Caco-2 (cell line): ENCODE measurements around the gene NIF3L1. TPM values are rescaled to one million over a fixed set of nuclear protein-coding genes. Genes with fewer than 3 reads are reported as not detected.

Source experiments
- BruUV-seq: library from RNA; stranded (reverse); fragments of 400-500 nt; replicated peaks from 2 replicates; lab custom pipeline; 2021; lab: Mats Ljungman, UMichigan
- CTCF ChIA-PET: fragments of 300-600 bp; sonication (Branson Sonifier 250); formaldehyde crosslinking; loops from one replicate; lab custom pipeline; 2022; ENCODE audit warnings: antibody characterized with exemption; lab: Charles Lee
- POLR2A ChIA-PET: fragments of 300-600 bp; sonication (Branson Sonifier 250); formaldehyde crosslinking; loops from one replicate; lab custom pipeline; 2022; ENCODE audit warnings: antibody characterized with exemption; lab: Charles Lee
- DNase-seq, 2 experiments: peaks; one replicate each; pipeline versions ENCODE4 v3.0.0 to v3.0.0-alpha.2; 2020 to 2022
- H3K27me3 ChIP-seq: replicated peaks from 2 replicates; pipeline ENCODE4 v1.6.0; 2011; ENCODE audit warnings: low read length; ENCODE audit not compliant: control insufficient read depth, insufficient read depth
- H3K36me3 ChIP-seq: 2 replicates; pipeline ENCODE4 v1.5.1; 2011; ENCODE audit warnings: low read length; ENCODE audit not compliant: control insufficient read depth, insufficient read depth
- H3K4me1 ChIP-seq: fragments of 250-450 bp; sonication (Bioruptor Pico); 2 replicates; pipeline ENCODE4 v1.5.1; 2020; ENCODE audit warnings: mild to moderate bottlenecking
- H3K4me3 ChIP-seq: 2 replicates; pipeline ENCODE4 v1.5.1; 2011; ENCODE audit warnings: low read depth, mild to moderate bottlenecking, control low read depth, low read length
- H3K9me3 ChIP-seq: fragments of 250-450 bp; sonication (Bioruptor Pico); 2 replicates; pipeline ENCODE4 v1.5.1; 2020; ENCODE audit warnings: mild to moderate bottlenecking, moderate library complexity
- H3K27ac Mint-ChIP-seq: one replicate; pipeline ENCODE4 v1.8.0; 2022; ENCODE audit warnings: mixed read lengths; ENCODE audit not compliant: unreplicated experiment
- H3K27me3 Mint-ChIP-seq: one replicate; pipeline ENCODE4 v1.8.0; 2022; ENCODE audit warnings: mixed read lengths; ENCODE audit not compliant: insufficient read depth, unreplicated experiment
- H3K36me3 Mint-ChIP-seq: one replicate; pipeline ENCODE4 v1.8.0; 2022; ENCODE audit warnings: mild to moderate bottlenecking, mixed read lengths; ENCODE audit not compliant: insufficient read depth, unreplicated experiment
- H3K4me1 Mint-ChIP-seq: one replicate; pipeline ENCODE4 v1.8.0; 2022; ENCODE audit warnings: low read depth, mixed read lengths; ENCODE audit not compliant: unreplicated experiment
- H3K4me3 Mint-ChIP-seq: one replicate; pipeline ENCODE4 v1.8.0; 2022; ENCODE audit warnings: mild to moderate bottlenecking, moderate library complexity, mixed read lengths; ENCODE audit not compliant: unreplicated experiment
- H3K9me3 Mint-ChIP-seq: one replicate; pipeline ENCODE4 v1.8.0; 2022; ENCODE audit warnings: mixed read lengths; ENCODE audit not compliant: unreplicated experiment
- CTCF ChIP-seq, 2 experiments: fragments of 200-600 bp in 1 of 2; IDR thresholded peaks; 1 replicate in 1 of 2; 2 replicates in 1 of 2; pipeline versions ENCODE4 v1.5.1 to v1.8.0; 2011 to 2022; ENCODE audit warnings: antibody characterized with exemption in 1 of 2, control low read depth in 1 of 2, inconsistent platforms in 1 of 2, low read depth in 1 of 2, low read length in 1 of 2, mild to moderate bottlenecking in 1 of 2, moderate library complexity in 1 of 2; ENCODE audit not compliant: insufficient read depth in 1 of 2, severe bottlenecking in 1 of 2, unreplicated experiment in 1 of 2
- intact Hi-C: fragments of 100-400 bp; cut with micrococcal nuclease; formaldehyde crosslinking; loops from one replicate; pipeline ENCODE4 v1.10.0; 2022; ENCODE audit not compliant: unreplicated experiment
- total RNA-seq: library from RNA; stranded (reverse); gene quantifications from 2 replicates; pipeline ENCODE4 v1.2.3, GENCODE V29; 2022

The NIF3L1 gene
- total RNA-seq, 1 experiment from 2014 or later = 49.7 TPM

GRCh38 chr2:200930947-200931626 lies 41.9 kb downstream of the NIF3L1 start:
- DNase-seq = no peak
- intact Hi-C loops = no loop called here
- peaks cover 4% of the 10 kb centered on the region for H3K36me3 ChIP-seq

GRCh38 chr2:200939832-200940231 lies 50.7 kb downstream of the NIF3L1 start:
- Mint-ChIP-seq H3K9me3 (no peaks in the 10 kb centered on the region), H3K4me3 (no peak overlapping the region), H3K36me3 (peaks cover 75% of the 10 kb centered on the region), H3K27me3 (no peaks in the 10 kb centered on the region), H3K4me1 (peaks cover 7% of the 10 kb centered on the region), H3K27ac (no peak overlapping the region)
- no peak for DNase-seq
- no peaks in the 10 kb centered on the region for H3K9me3 ChIP-seq
- ChIA-PET CTCF (interaction anchor here (1.0 kb wide), 1 partner anchor 32 kb away, joined by 4 read pairs; no protein-coding TSS in a partner anchor), POLR2A (no interaction called here)
- intact Hi-C loops = no loop called here
- no peaks in the 10 kb centered on the region for H3K27me3 ChIP-seq
- BruUV-seq = no TSS peak
- no peak for TF ChIP-seq CTCF (IDR thresholded peaks at IDR 0.05; ENCODE audit: insufficient read depth in 1 of 2, low read depth in 1 of 2, low read length in 1 of 2, severe bottlenecking in 1 of 2, unreplicated experiment in 1 of 2)
- peaks cover 2% of the 10 kb centered on the region for H3K36me3 ChIP-seq
- H3K4me1 ChIP-seq = peaks cover 20% of the 10 kb centered on the region
- H3K4me3 ChIP-seq = no peak overlapping the region

More at GRCh38 chr2:200930947-200931626, 41.9 kb downstream of the NIF3L1 start:
- Mint-ChIP-seq H3K4me1 (peaks cover 13% of the 10 kb centered on the region), H3K9me3 (no peaks in the 10 kb centered on the region), H3K27ac (no peak overlapping the region), H3K36me3 (peaks cover 67% of the 10 kb centered on the region), H3K27me3 (no peaks in the 10 kb centered on the region), H3K4me3 (no peak overlapping the region)
- Histone ChIP-seq H3K9me3 (no peaks in the 10 kb centered on the region), H3K4me3 (no peak overlapping the region), H3K4me1 (peaks cover 6% of the 10 kb centered on the region; the same call in 1 of the 2 replicates), H3K27me3 (no peaks in the 10 kb centered on the region)
- BruUV-seq = no TSS peak
- no peak for TF ChIP-seq CTCF (IDR thresholded peaks at IDR 0.05; ENCODE audit: insufficient read depth in 1 of 2, low read depth in 1 of 2, low read length in 1 of 2, severe bottlenecking in 1 of 2, unreplicated experiment in 1 of 2)
- POLR2A ChIA-PET = no interaction called here
- CTCF ChIA-PET = interaction anchor here (1.4 kb wide), 1 partner anchor 32 kb away, joined by 4 read pairs; the partner anchor contains the start of gene ORC2

GRCh38 chr2:200943527-200944105 lies 54.4 kb downstream of the NIF3L1 start:
- DNase-seq = no peak
- BruUV-seq = no TSS peak
- Mint-ChIP-seq H3K27me3 (no peaks in the 10 kb centered on the region), H3K27ac (no peak overlapping the region), H3K36me3 (peaks cover 71% of the 10 kb centered on the region), H3K4me1 (peaks cover 13% of the 10 kb centered on the region), H3K9me3 (no peaks in the 10 kb centered on the region), H3K4me3 (no peak overlapping the region)
- no peak for TF ChIP-seq CTCF (IDR thresholded peaks at IDR 0.05; ENCODE audit: insufficient read depth in 1 of 2, low read depth in 1 of 2, low read length in 1 of 2, severe bottlenecking in 1 of 2, unreplicated experiment in 1 of 2)
- Histone ChIP-seq H3K4me3 (no peak overlapping the region), H3K36me3 (no peaks in the 10 kb centered on the region), H3K9me3 (no peaks in the 10 kb centered on the region), H3K27me3 (no peaks in the 10 kb centered on the region), H3K4me1 (peaks cover 24% of the 10 kb centered on the region)
- intact Hi-C loops = no loop called here
- ChIA-PET POLR2A (no interaction called here), CTCF (no interaction called here)
